Astrocyte of the cerebellum (primary cell): ENCODE data around the gene LRFN2.

Source experiments
- DNase-seq: peaks from one replicate; pipeline ENCODE4 v3.0.0-alpha.2; 2011; ENCODE audit warnings: low read depth
- H3K4me3 ChIP-seq: 2 replicates; pipeline ENCODE4 v1.5.1; 2011; ENCODE audit warnings: mild to moderate bottlenecking, low read depth, low read length, moderate library complexity
- in situ Hi-C: cut with HindIII; loops from 2 replicates; pipeline ENCODE4 v1.10.0; 2017; ENCODE audit warnings: low sequenced_read_pairs
- TF ChIP-seq, protein P1 (sequence below): IDR thresholded peaks from 2 replicates; pipeline ENCODE4 v1.5.1; 2012; ENCODE audit warnings: low read length, low read depth, moderate library complexity, mild to moderate bottlenecking; ENCODE audit errors: missing control alignments

Gene LRFN2

DNA sequence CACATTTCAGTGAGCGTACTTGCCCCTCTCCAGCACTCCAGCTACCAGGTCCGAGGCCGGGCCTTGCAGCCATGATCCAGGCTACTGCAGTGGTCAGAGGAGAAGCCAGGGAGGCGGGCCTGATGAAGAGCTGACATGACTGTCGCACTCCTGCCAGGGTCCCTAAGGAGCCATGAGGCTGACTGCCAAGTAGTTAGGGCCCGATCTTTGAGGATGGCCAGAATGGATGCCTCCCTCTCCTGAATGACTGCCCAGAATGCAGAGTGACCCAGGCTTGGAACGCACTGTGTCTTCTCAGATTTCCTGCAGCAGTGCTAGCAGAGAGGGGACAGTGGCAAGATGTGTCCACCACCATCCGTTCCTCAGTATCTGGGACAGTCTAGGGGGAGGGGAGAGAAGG lies 24.7 kb upstream of the LRFN2 start:
- TF ChIP-seq, protein P1, sequence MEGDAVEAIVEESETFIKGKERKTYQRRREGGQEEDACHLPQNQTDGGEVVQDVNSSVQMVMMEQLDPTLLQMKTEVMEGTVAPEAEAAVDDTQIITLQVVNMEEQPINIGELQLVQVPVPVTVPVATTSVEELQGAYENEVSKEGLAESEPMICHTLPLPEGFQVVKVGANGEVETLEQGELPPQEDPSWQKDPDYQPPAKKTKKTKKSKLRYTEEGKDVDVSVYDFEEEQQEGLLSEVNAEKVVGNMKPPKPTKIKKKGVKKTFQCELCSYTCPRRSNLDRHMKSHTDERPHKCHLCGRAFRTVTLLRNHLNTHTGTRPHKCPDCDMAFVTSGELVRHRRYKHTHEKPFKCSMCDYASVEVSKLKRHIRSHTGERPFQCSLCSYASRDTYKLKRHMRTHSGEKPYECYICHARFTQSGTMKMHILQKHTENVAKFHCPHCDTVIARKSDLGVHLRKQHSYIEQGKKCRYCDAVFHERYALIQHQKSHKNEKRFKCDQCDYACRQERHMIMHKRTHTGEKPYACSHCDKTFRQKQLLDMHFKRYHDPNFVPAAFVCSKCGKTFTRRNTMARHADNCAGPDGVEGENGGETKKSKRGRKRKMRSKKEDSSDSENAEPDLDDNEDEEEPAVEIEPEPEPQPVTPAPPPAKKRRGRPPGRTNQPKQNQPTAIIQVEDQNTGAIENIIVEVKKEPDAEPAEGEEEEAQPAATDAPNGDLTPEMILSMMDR: no peak
- H3K4me3 ChIP-seq: no peak overlapping the region
- DNase-seq: no peak
- in situ Hi-C loops: loop anchor here (5.0 kb wide), 1 partner anchor 35 kb away; no protein-coding TSS in a partner anchor

DNA sequence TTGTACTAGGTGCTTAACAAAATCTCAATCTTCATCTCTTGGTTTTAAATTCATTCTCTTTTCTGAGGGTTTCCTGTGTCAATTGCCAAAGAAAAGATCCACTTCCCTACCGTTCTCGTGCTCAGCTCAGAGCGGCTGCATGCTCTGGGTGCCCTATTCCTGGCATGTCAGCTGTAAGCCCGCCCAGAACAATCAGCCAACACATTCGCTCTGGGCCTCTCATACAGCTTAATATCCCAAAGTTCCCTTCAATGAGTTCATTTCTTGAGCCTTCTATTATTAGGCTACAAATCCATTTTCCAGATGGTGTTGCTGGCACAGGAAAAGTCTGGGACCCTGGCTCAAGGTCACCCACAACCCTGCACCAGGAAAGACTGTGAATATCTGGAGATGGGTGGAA lies 24.3 kb upstream of the LRFN2 start:
- in situ Hi-C loops: loop anchor here (5.0 kb wide), 1 partner anchor 36 kb away; no protein-coding TSS in a partner anchor

DNA sequence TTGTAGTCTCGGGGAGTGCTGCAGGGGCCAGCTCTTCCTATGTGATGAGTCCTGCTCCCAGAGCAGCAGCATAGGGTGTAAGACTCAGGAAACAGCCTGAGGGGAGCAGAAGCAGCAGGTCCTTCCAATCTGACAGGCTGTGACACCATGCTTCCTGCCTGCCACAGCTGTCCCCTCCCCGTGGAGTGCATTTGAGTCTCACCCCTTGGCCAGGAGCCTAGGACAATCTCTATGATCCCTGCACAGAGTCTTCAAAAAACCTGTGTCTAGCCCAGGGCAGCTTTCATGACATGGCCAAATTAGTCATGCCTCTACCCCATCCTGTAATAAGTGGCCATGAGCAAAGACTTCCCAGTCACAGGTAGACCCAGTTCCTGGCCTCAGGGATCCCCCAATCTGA lies 23.1 kb upstream of the LRFN2 start:
- no peak overlapping the region for H3K4me3 ChIP-seq
- in situ Hi-C loops: loop anchor here (5.0 kb wide), 1 partner anchor 37 kb away; no protein-coding TSS in a partner anchor
- no peak for DNase-seq
- TF ChIP-seq, protein P1: no peak

More for the DNA sequence above, 24.3 kb upstream of the LRFN2 start:
- no peak for DNase-seq
- TF ChIP-seq, protein P1: no peak
- H3K4me3 ChIP-seq: no peak overlapping the region

DNA sequence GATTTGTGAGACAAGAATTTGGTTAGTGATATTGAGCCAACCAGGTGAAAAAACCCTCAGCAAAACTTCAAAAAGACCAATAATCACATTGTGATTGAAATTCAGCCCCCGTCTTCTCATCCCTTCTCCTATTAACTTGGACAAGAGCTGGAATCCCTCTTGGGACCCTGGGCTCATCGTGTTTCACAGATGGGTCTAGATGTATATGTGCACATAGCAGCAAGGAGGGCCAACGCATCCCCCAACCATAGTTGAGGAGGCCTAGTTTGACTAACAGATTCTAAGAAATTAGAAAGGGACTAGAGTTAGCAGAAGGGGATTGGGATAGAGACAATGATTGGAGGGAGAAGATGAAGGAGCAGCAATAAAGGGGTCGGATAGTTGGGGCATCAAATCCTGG lies 19.8 kb upstream of the LRFN2 start:
- DNase-seq: no peak
- H3K4me3 ChIP-seq: no peak overlapping the region
- TF ChIP-seq, protein P1: no peak
- in situ Hi-C loops: no loop called here

DNA sequence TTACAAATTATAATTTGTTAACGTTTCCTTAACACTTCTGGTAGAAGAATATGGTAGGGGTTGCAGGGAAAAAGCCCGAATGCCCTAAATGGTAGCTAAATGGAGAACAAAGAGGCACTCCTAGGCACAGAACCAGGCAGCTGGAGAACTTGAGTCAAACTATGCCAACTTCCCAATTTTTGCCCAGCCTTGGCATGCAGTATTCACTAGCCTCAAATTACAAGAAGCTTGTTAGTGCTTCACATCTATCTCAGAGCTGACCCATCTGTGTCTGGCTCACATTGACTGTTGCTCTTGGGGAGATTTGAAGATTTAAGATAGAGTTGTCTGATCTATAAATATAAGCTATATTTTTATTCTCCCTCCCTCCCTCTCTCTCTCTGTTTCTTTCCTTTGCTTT lies 19.4 kb upstream of the LRFN2 start:
- in situ Hi-C loops: no loop called here
- TF ChIP-seq, protein P1: no peak
- no peak for DNase-seq
- H3K4me3 ChIP-seq: no peak overlapping the region

DNA sequence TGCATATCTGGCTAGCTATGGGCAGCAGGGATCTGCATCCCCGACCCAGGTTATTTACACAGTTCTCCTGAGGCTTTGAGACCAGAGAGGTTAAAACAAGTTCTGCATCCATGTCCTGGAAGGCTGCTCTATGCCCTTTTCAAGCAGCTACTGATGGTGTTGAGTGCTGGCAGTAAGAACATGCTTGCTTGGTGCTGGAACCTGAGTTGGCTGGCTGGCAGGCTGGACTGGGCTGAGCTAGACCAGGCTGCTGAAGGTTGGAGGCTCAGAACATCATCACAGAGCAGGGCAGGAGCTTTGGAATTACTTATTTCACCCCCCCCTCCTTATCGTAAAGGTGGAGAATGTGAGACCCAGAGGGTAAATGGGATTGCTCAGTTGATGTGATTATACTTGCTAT lies 16.9 kb upstream of the LRFN2 start:
- TF ChIP-seq, protein P1: no peak
- in situ Hi-C loops: no loop called here
- H3K4me3 ChIP-seq: no peak overlapping the region
- DNase-seq: no peak

DNA sequence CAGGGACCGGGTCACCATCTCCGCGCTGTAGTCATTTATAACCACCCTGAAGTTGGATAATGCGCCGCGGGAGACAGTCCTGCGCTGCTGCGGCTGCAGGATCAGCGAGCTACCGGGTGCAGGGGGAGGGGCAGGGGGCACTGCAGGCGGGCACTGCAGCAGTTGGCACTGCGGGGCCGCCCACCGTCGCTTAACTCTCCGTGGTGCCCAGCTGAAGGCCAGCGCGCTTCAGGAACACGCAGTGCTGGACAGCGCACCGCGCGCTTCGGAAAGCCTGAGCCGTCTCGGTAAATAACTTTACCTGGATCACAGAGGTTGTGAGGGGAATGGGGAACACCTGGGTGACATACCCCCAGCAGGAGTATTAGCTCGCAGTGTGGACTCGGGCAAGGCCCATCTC lies 12.4 kb upstream of the LRFN2 start:
- in situ Hi-C loops: no loop called here
- no peak for DNase-seq
- no peak overlapping the region for H3K4me3 ChIP-seq
- TF ChIP-seq, protein P1: no peak
